Nucleus accumbens (tissue), 56 donors: Measurements from ENCODE around the gene SLCO1B3.

Source experiments
- DNase-seq, 56 donors: peaks; one replicate each; lab custom pipeline; 2025; lab: John Stamatoyannopoulos, UW

Gene SLCO1B3

DNA sequence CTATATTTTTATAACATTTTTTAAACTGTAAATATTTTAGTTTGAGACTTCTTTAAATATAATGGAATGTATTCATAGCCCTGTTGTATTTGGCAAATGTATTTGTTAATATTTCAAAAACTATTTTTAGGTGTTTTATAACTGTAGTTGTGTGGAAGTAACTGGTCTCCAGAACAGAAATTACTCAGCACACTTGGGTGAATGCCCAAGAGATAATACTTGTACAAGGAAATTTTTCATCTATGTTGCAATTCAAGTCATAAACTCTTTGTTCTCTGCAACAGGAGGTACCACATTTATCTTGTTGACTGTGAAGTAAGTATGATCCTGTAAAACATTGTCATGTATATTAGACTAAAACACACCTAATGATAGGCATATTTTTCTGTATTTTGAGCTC lies 72.8 kb downstream of the SLCO1B3 start:
- DNase-seq = no peak

- no peak for DNase-seq
These were observed 74.6 kb downstream of the SLCO1B3 start for GRCh38 chr12:20885116-20885515.

DNA sequence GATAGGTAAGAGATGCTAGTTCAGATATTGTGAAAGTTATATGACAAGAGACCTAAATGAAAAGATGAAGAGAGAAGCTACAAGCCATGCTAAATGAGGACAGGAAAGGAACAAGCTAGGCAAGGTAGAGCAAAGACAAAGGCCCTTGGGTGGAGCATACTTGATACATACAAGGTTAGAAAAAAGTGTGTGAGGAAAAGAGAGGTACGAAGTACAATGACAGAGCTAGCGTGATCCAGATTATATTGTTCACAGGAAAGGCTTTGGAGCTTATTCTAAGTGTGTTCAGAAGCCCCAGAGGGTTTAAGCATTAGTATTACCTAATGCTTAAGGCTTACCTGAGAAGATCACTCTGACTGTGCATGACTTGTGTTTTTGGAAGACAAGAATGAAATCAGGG lies 75.0 kb downstream of the SLCO1B3 start:
- DNase-seq = no peak

GRCh38 chr12:20917269-20917668 lies 106.8 kb downstream of the SLCO1B3 start:
- DNase-seq = no peak

DNA sequence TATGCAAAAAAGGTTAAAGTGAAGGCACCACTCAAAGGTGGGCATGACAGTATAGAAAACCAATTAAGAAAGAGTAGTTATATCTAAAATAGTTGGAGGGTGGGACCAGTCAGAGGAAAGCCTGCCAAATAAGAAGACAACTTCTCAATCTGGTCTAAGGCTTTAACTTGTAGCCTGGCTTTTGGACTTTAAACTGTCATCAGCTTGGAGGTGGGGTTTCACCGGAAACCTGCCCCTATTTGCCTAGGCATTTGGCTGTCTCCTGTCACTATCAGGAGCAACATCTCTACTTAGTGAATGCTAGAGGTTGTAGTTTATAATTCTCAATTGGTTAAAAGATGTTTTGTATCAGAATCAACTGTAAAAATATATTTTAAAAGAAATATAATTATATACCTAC lies 107.3 kb downstream of the SLCO1B3 start:
- DNase-seq = no peak

- no peak for DNase-seq
These were observed 121.4 kb downstream of the SLCO1B3 start for GRCh38 chr12:20931894-20932293.

DNA sequence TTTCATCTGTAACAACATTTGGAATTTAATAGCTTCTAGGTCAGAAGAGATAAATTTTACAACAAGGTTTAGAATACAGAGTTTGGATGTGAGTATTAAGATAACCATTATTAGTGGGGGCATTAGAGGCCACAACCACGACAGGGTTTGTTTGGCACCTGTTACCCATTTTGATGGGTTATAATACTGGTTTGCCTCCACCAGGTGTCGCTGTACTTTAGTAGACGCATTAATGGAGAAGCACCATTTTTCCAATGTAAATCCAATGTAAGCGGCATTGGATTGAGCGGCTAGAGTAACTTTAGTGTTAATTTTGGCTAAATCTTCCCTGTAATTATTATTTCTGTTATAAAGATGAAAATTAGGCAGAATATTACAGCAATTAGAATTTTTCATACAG lies 136.2 kb downstream of the SLCO1B3 start:
- no peak for DNase-seq

DNA sequence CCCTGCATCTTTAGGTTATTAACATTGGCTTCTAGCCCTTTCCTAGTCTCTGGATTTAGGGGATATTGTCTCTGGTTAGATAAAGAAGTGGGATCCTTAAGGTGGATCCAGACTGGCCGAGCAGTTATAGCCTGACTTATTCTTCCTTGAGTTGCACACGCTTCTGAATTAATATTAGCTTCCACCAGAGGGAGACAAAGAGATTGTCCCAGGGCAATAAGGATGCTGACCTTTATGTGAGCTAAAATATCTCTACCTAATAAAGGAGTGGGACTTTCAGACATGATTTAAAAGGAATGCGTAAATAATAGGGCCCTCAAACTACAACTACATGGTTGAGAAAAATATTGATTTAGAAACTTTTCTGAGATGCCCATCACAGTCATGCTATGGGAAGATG lies 139.7 kb downstream of the SLCO1B3 start:
- DNase-seq = no peak

- no peak for DNase-seq
These were observed 152.8 kb downstream of the SLCO1B3 start for GRCh38 chr12:20963303-20963702.

GRCh38 chr12:20963762-20964161 lies 153.3 kb downstream of the SLCO1B3 start:
- no peak for DNase-seq
